OCI-M2 (cell line): Measurements from ENCODE around the gene SUGT1.
"Not testable (repeated sequence)": the region's sequence is repeated elsewhere in the genome, so short reads cannot be mapped to it uniquely, and the experiment has no call there.

ENCODE experiments used
- DNase-seq: peaks from one replicate; lab custom pipeline; 2025; ENCODE audit not compliant: unreplicated experiment; lab: John Stamatoyannopoulos, UW

The SUGT1 gene

GRCh38 chr13:52652196-52652979, at the start of gene SUGT1:
SUGT1 (plus strand) TSS chr13:52652836; CDS start chr13:52652921, 85 bp downstream.
- DNase-seq, result peak; percentile 45

- not testable (repeated sequence) for DNase-seq
These were observed 49.3 kb upstream of the SUGT1 start for GRCh38 chr13:52603316-52603715.

DNA sequence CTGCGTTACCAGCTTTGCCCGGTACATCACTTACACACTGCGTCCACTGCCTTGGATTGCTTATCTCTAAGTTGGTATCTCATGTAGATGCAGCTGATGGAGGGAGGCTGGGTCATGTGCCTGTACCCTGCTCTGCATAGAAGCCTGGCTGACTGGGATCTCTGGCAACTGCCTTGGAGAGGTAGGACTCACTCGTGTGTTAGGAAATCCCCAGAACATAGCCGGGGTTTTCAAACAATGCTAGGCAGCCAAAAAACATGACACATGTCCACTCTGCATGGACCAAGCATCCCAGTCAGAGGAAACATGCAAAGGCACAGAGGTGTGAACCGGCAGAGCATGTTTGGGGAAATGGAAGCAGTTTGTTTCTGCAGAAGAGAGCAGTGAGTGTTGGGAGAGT, 46.5 kb upstream of the SUGT1 start:
- DNase-seq, result not testable (repeated sequence)

- not testable (repeated sequence) for DNase-seq
These were observed 45.8 kb upstream of the SUGT1 start for GRCh38 chr13:52606795-52607194.

- DNase-seq, result not testable (repeated sequence)
These were observed 44.5 kb upstream of the SUGT1 start for GRCh38 chr13:52608184-52608583.

GRCh38 chr13:52609013-52609606, 43.5 kb upstream of the SUGT1 start:
- not testable (repeated sequence) for DNase-seq

DNA sequence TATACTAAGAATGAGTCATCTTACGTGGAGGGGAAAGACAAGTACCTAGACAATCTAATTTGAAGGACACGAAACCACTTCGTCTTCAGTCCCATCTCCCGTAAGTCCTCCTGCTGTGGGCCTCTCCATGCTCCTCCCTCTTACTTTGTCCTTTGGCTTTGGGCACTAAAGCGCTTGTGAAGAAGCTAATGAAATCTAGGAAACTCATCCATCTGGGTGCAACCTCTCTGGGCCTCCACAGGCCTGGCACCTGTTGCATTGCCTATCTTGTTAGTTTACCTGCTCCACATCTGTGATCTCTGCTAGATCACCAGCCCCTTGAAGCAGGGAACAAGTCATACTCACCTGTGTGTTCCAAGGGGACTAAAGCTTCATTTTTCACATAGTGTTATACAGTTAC, 42.5 kb upstream of the SUGT1 start:
- DNase-seq, result not testable (repeated sequence)

DNA sequence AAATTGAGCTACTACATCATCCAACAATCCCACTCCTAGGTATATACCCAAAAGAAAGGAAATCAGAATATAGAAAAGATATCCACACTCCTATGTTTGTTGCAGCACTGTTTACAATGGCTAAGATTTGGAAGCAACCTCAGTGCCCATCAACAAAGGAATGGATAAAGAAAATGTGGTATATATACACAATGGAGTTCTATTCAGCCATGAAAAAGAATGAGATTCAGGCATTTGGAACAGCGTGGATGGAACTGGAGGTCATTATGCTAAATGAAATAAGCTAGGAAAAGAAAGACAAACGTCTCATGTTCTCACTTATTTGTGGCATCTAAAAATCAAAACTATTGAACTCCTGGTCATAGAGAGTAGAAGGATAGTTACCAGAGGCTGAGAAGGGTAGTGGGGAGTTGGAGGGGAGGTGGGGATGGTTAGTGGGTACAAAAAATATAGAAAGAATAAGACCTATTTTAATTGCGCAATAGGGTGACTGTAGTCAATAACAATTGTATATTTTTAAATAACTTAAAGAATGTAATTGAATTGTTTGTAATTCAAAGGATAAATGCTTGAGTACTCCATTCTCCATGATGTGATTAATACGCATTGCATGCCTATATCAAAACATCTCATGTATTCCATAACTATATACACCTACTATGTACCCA, 37.4 kb upstream of the SUGT1 start:
- DNase-seq, result no peak

GRCh38 chr13:52615812-52616211, 36.8 kb upstream of the SUGT1 start:
- no peak for DNase-seq

DNA sequence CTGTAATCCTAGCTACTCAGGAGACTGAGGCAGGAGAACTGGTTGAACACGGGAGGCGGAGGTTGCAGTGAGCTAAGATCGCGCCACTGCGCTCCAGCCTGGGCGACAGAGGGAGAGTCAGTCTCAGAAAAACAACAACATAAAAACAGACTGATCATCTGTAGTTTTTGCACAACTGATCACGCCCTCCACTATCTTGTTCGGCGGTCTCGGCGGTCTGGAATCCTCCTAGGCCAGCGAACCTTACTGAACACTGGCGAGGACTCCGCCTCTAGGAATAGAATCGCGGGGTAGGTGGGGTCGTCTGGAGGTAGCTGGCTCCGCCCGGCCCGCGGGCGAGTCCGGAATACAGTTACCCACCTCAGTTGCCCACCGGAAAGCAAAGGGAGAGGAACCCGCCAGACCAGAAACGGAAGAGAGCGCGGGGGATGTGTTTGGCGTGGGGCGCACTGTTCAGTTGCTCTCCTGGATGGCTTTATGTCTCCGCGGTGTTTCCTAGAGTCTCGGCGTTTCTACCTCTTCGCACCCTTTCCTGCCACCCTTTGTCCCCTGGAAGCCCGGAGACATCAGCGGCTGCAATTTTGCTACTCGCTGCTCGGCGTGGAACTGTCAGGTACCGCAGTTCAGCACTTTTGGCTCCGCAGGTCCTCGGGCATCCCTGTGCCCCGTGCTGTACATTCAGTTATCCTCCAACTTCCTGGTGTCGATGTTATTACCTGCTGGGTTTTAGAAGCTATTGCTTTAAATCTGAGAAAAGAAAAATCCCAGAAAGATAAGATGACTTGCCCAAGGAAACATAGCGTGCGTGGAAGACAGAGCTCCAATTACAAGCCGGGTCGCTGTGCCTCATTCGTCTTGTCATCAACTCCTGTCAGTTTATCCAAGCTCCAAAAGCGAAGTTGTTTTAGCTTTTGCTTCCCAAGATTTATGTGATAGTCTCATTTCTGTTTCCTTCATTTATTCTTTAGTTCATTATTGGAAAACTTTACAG, 35.3 kb upstream of the SUGT1 start:
- peak; percentile 69 for DNase-seq

DNA sequence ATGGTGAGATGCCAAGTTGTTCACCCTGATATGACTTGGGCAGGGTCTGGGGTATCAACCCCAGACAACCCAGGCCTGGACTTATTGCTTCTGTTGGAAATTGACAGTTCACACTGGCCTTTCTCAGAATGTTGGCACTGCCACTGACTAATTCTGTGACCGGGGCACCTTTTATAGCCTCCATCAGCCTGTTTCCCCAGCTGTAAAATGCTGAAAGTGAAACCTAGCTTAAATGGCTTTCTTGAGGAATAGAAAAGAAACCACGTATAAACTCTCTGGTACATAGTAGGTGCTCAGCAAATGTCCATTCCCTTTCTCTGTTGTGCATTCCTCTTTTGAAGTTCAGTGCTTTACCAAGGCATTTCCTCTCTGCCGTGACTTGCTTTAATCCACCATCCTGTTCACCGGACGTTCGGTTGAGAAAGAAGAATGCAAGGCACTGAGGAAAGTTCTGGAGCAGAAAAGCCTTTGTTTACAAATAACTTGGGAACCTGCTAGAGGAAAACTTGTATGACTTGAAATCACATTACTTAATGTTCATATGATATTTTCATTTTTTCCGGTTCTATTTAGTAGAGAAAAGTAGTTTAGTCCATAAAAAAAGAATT, 21.4 kb upstream of the SUGT1 start:
- not testable (repeated sequence) for DNase-seq

GRCh38 chr13:52638666-52639328, 13.8 kb upstream of the SUGT1 start:
- no peak for DNase-seq

DNA sequence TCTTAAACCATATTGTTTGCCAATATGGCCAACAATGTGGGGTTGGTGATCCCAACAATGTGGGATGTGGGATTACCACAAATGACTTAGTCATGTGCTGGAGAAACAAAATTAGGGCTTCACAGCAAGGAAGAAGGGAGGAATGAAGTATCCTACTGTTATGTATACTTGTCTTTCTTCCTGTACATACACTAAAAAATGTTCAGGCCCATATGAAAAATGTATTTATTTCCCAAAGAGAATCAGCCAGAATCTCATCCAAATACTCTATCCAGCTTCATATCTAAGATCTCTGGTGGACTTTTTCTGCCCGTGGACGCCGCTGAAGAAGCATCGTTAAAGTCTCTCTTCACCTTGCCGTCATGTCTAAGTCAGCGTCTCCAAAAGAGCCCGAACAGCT, 10.5 kb upstream of the SUGT1 start, which contains the start of gene HNRNPA1L2:
HNRNPA1L2 (plus strand) TSS at position 301 of the 400 bp plus-strand sequence; CDS start at position 363, 62 bp downstream.
- no peak for DNase-seq

DNA sequence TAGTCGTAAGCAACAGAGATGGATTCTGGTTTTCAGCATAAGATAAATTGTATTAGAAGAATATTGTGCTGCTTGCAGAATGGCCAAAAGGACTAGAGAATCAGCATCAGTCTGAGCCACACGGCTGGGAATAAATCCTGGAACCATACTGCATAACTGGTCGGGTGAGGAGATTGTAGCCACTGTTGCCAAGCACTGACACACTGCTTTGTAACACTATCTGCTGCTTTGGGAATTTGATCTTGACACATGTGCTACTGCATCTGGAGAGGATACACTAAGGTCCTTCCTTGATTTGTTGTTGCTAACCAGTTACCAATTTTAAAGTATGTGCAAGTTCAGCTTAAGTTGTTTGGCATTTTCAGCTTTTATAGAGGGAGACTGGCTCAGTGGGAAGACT, 8.5 kb upstream of the SUGT1 start:
- DNase-seq, result no peak

DNA sequence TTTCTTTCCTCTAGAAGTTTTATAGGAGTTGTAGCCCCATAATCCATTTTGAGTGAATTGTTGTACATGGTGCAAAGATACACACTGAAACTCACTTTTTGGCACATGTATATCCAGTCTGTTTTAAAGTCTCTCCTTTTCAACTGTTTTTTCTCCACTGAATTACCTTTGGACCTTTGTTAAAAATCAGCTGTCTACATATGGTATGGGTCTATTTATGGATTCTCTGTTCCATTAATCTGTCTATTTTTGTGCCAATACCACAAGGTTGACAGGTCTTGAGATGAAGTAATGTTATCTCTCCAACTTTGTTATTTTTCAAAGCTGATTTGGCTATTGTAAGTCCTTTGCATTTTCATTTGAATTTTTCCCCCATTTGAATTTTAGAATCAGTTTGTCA, 5.7 kb upstream of the SUGT1 start:
- no peak for DNase-seq

- DNase-seq, result no peak
These were observed 1.9 kb upstream of the SUGT1 start for GRCh38 chr13:52650731-52651130.

DNA sequence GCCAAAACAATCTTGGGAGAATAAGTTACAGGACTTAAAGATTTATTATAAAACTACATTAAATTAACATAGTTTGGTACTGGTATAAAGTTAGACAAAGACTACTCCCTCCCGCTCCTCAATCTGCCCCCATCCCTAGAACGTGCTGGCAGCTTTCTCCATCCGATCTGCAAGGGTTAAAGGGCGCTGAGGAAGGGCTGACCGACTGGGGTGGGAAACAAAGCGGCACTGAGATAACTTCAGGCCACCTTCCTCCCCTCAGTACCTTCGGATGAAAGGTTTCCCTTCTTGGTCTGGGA, 790 bp upstream of the SUGT1 start:
- DNase-seq, result no peak

- DNase-seq, result no peak
These were observed 306 bp downstream of the SUGT1 start for GRCh38 chr13:52652980-52653303.

DNA sequence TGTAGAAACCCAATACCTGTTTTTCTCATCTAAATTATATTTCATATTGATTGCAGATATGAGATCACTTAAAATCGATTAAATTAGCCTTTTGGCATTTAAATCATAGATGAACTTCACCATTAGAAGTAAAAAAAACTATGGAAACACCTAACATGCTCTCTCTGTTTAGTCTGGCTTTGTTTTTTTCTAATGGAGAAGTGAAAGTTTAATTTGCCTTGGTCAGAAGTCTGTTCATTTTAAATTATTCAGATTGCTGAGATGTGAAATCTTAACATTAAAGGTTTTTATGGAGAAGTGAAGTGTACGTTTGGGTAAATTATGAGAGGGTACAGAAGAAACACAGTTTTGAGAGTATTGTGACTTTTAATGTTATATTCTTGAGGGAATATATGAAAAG, 6.7 kb downstream of the SUGT1 start:
- no peak for DNase-seq

DNA sequence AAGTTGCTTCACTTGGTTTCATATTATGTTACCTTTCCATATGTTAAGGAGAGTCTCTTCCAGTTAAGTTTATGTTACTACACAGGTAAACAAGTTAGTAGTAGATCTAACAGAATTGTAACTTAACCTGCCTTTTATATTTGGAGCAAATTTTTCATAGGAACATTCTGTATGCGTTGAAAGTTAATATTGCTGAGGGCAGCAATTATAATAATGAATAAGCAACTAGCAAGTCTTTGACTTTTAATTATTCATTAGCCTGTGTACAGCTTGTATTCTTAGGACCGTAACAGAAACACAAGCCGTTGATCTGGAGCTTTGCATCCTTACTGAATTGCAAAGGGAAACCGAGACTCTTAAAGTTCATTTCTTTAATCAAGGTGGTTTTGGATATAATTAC, 11.6 kb downstream of the SUGT1 start:
- DNase-seq, result no peak
